Prostate gland (tissue), 2 donors: ENCODE measurements around the gene CD300E.

Experiments
- POLR2A ChIP-seq: fragments of 450-650 bp; IDR thresholded peaks from one replicate; pipeline ENCODE4 v1.6.1; 2016; ENCODE audit warnings: antibody characterized with exemption, mild to moderate bottlenecking
- POLR2AphosphoS5 ChIP-seq: sonication (generic); formaldehyde crosslinking; IDR thresholded peaks from one replicate; pipeline ENCODE4 v1.6.1; 2017; ENCODE audit warnings: antibody characterized with exemption
- TF ChIP-seq, protein P1 (sequence below), 4 experiments: fragments of 200-600 bp in 2 of 4; fragments of 450-650 bp in 2 of 4; sonication (generic) in 2 of 4; IDR thresholded peaks; 1 replicate in 3 of 4; 2 replicates in 1 of 4; pipeline ENCODE4 v1.5.1; 2016 to 2019; ENCODE audit warnings: antibody characterized with exemption in 4 of 4, mild to moderate bottlenecking in 2 of 4, moderate library complexity in 2 of 4

DNA sequence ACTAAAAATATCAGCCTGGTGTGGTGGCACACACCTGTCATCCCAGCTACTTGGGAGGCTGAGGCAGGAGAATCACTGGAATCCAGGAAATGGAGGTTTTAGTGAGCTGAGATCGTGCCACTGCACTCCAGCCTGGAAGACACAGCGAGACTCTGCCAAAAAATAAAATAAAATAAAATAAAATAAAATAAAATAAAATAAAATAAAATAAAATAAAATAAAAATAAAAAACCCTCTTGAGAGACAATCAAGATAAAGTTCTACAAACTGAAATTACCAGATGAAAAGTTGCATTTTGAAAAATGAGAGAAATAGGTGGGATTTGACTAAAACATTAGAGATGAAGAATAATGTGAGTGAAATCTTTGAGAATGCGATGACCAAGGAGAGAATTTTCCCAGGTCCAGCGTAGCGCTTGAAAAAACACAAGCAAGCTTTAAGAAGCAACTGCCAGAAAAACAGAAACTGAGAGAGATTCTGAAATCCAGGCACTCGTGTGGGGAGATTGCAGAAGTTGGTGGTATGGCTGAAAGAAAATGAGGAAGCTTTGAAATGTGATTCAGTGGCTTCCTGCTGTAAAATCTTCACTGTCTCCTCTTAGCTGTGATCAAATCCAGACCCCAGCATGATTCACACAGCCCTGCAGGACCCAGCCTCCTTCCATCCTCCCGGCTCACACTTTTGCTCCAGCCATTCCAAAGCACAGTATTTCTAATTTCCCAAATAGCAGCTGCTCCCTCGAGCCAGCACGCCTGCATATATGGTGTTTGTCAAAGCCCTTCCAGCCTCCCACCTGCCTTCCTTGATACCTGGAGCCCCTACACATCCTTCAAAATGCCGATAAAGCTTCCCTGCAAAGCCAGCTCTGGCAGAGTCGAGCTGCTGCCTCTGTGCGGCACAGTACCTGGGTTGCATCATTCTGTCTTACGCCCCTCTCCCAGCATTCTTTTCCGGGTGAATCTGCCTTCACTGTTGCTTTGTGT lies 8.2 kb upstream of the CD300E start:
- no peak for TF ChIP-seq POLR2AphosphoS5
- TF ChIP-seq, protein P1, sequence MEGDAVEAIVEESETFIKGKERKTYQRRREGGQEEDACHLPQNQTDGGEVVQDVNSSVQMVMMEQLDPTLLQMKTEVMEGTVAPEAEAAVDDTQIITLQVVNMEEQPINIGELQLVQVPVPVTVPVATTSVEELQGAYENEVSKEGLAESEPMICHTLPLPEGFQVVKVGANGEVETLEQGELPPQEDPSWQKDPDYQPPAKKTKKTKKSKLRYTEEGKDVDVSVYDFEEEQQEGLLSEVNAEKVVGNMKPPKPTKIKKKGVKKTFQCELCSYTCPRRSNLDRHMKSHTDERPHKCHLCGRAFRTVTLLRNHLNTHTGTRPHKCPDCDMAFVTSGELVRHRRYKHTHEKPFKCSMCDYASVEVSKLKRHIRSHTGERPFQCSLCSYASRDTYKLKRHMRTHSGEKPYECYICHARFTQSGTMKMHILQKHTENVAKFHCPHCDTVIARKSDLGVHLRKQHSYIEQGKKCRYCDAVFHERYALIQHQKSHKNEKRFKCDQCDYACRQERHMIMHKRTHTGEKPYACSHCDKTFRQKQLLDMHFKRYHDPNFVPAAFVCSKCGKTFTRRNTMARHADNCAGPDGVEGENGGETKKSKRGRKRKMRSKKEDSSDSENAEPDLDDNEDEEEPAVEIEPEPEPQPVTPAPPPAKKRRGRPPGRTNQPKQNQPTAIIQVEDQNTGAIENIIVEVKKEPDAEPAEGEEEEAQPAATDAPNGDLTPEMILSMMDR (IDR thresholded peaks at IDR 0.05): no peak
- no peak for TF ChIP-seq POLR2A
